Keratinocyte (primary cell): ENCODE data around the gene HMGB3. TPM values are rescaled to one million over a fixed set of nuclear protein-coding genes. Genes with fewer than 3 reads are reported as not detected.

ENCODE experiments used
- DNase-seq: peaks from one replicate; pipeline ENCODE4 v3.0.0-alpha.2; 2011; ENCODE audit warnings: low read depth, missing footprints, low spot score
- FAIRE-seq: peaks from 2 replicates; lab custom pipeline; 2011; peaks lifted over from hg19 to GRCh38; lab: Jason Lieb, UNC
- H2AFZ ChIP-seq: 2 replicates; pipeline ENCODE4 v1.6.0; 2012; ENCODE audit warnings: low read length, control low read depth, inconsistent platforms; ENCODE audit not compliant: control insufficient read depth
- H3K27ac ChIP-seq: 2 replicates; pipeline ENCODE4 v1.5.1; 2011; ENCODE audit warnings: low read length; ENCODE audit not compliant: control insufficient read depth, insufficient read depth
- H3K27me3 ChIP-seq: 3 replicates; pipeline ENCODE4 v1.6.0; 2011; ENCODE audit warnings: low read length; ENCODE audit not compliant: control insufficient read depth, insufficient read depth; ENCODE audit errors: extremely low read depth
- H3K36me3 ChIP-seq, 2 experiments: 2 replicates in 1 of 2; 3 replicates in 1 of 2; pipeline ENCODE4 v1.5.1; 2011; ENCODE audit warnings: low read length in 2 of 2, mild to moderate bottlenecking in 1 of 2; ENCODE audit not compliant: control insufficient read depth in 2 of 2, insufficient read depth in 2 of 2; ENCODE audit errors: extremely low read depth in 1 of 2
- H3K4me1 ChIP-seq: 3 replicates; pipeline ENCODE4 v1.5.1; 2011; ENCODE audit warnings: low read length; ENCODE audit not compliant: control insufficient read depth, insufficient read depth; ENCODE audit errors: extremely low read depth
- H3K4me2 ChIP-seq: 3 replicates; pipeline ENCODE4 v1.6.0; 2011; ENCODE audit warnings: low read depth, low read length; ENCODE audit not compliant: control insufficient read depth, insufficient read depth; ENCODE audit errors: extremely low read depth
- H3K4me3 ChIP-seq, 3 experiments: fragments of 200-600 bp in 1 of 3; sonication (generic) in 1 of 3; 2 replicates in 2 of 3; 3 replicates in 1 of 3; pipeline ENCODE4 v1.5.1; 2011 to 2016; ENCODE audit warnings: low read length in 3 of 3, mild to moderate bottlenecking in 3 of 3, control low read depth in 2 of 3, inconsistent platforms in 1 of 3, low read depth in 1 of 3, mixed read lengths in 1 of 3, mixed run types in 1 of 3, moderate library complexity in 1 of 3; ENCODE audit not compliant: control insufficient read depth in 2 of 3, insufficient read depth in 2 of 3; ENCODE audit errors: extremely low read depth in 1 of 3
- H3K79me2 ChIP-seq: 2 replicates; pipeline ENCODE4 v1.6.0; 2012; ENCODE audit warnings: low read length; ENCODE audit not compliant: control insufficient read depth, insufficient read depth
- H3K9ac ChIP-seq: 3 replicates; pipeline ENCODE4 v1.6.0; 2011; ENCODE audit warnings: low read length; ENCODE audit not compliant: control insufficient read depth, insufficient read depth; ENCODE audit errors: extremely low read depth
- H3K9me1 ChIP-seq: 3 replicates; pipeline ENCODE4 v1.6.0; 2011; ENCODE audit warnings: low read length; ENCODE audit not compliant: control insufficient read depth, insufficient read depth; ENCODE audit errors: extremely low read depth
- H3K9me3 ChIP-seq: 2 replicates; pipeline ENCODE4 v1.5.1; 2012; ENCODE audit warnings: low read depth, low read length; ENCODE audit not compliant: control insufficient read depth
- H4K20me1 ChIP-seq: 3 replicates; pipeline ENCODE4 v1.6.0; 2011; ENCODE audit warnings: low read length; ENCODE audit not compliant: control insufficient read depth, insufficient read depth; ENCODE audit errors: extremely low read depth
- EZH2 ChIP-seq: IDR thresholded peaks from one replicate; pipeline ENCODE4 v1.6.1; 2012; ENCODE audit warnings: inconsistent platforms, mild to moderate bottlenecking, low read length, moderate library complexity
- dilution Hi-C: fragments of 300-500 bp; cut with MboI; formaldehyde crosslinking; loops from one replicate; pipeline ENCODE4 v1.7.0; 2020; ENCODE audit warnings: low sequenced_read_pairs; ENCODE audit not compliant: extremely low pct_ligation_motif_present
- polyA plus RNA-seq, 5 experiments: library from polyadenylated mRNA; depleted of rRNA in 3 of 5; stranded (reverse) in 3 of 5; stranded (forward) in 1 of 5; unstranded in 1 of 5; fragments of >200 nt; gene quantifications; 1 replicate in 1 of 5; 2 replicates in 3 of 5; 3 replicates in 1 of 5; pipeline versions ENCODE4 v1.2.1 to v1.2.3, GENCODE V29; 2011 to 2012; ENCODE audit warnings: missing spikeins in 2 of 5, low read depth in 1 of 5, low replicate concordance in 1 of 5
- TF ChIP-seq, protein P1 (sequence below), 3 experiments: IDR thresholded peaks in 1 of 3; conservative IDR thresholded peaks in 1 of 3; optimal IDR thresholded peaks in 1 of 3; 2 replicates in 2 of 3; 3 replicates in 1 of 3; pipeline versions ENCODE3 to v1.5.1; 2011; ENCODE audit warnings: low read length in 3 of 3, mild to moderate bottlenecking in 3 of 3, moderate library complexity in 2 of 3, control low read depth in 1 of 3, inconsistent platforms in 1 of 3; ENCODE audit not compliant: insufficient read depth in 2 of 3; ENCODE audit errors: extremely low read depth in 1 of 3

The HMGB3 gene
- polyA plus RNA-seq, 1 donor (not counting 4 experiments of a cell fraction or from before 2014, with no cell fraction given) = 72.4 TPM

DNA sequence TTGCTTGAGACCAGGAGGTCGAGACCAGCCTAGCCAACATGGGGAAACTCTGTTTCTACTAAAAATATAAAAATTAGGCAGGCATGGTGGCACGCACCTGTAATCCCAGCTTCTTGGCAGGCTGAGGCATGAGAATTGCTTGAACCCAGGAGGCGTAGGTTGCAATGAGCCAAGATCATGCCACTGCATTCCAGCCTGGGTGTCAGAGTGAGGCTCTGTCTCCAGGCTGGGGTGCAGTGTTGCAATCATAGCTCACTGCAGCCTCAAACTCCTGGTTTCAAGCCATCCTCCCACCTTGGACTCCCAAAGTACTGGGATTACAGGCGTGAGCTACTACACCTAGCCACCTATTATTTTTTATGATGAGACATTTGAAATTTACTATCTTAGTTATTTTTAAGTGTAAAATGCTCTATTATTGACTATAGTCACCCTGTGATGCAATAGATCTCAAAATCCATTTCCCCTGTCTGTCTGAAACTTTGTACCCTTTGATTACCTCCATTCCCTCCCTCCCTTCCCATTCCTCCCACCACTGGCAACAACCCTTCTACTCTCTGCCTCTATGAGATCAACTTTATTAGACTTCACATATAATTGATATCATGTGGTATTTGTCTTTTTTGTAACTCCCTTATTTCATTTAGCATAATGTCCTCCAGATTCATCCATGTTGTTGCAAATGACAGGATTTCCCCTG lies 23.4 kb downstream of the HMGB3 start:
- Histone ChIP-seq H3K9me3 (no peaks in the 10 kb centered on the region), H3K4me2 (no peak overlapping the region), H3K9ac (no peak overlapping the region), H3K27ac (no peak overlapping the region), H2AFZ (no peak overlapping the region), H3K79me2 (no peaks in the 10 kb centered on the region), H3K36me3 (no peaks in the 10 kb centered on the region), H3K4me1 (no peaks in the 10 kb centered on the region), H3K4me3 (no peak overlapping the region), H4K20me1 (no peaks in the 10 kb centered on the region), H3K9me1 (no peaks in the 10 kb centered on the region), H3K27me3 (no peaks in the 10 kb centered on the region)
- DNase-seq = no peak
- FAIRE-seq = no peak
- no peak for TF ChIP-seq EZH2
- dilution Hi-C loops = no loop called here

DNA sequence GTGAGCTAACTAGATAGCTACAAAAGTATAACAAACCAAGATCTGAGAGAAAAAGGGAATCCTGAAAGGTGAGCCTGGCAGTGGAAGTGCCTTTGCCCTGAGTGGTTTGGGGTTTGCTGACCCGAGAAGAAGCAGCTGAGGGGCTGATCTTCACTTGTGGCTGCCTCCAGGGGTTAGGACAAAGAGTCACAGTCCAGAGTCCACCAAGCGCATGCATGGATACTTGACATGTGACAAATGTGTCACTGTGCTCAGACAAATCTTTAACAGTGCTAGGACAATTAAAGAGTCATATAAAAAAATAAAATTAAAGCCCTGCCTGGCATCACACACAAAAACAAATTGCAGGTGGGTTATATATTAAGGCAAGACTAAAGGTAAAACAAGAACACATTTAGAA lies 26.4 kb downstream of the HMGB3 start:
- FAIRE-seq = no peak
- H3K4me2 ChIP-seq = no peak overlapping the region
- no peaks in the 10 kb centered on the region for H3K79me2 ChIP-seq
- H3K27me3 ChIP-seq = no peaks in the 10 kb centered on the region
- H3K36me3 ChIP-seq = no peaks in the 10 kb centered on the region
- H3K27ac ChIP-seq = no peak overlapping the region
- dilution Hi-C loops = no loop called here
- no peak overlapping the region for H3K9ac ChIP-seq
- no peak for DNase-seq
- H2AFZ ChIP-seq = no peak overlapping the region
- H3K9me3 ChIP-seq = peaks cover 2% of the 10 kb centered on the region
- H4K20me1 ChIP-seq = no peaks in the 10 kb centered on the region
- no peak overlapping the region for H3K4me3 ChIP-seq
- TF ChIP-seq EZH2 = no peak
- TF ChIP-seq, protein P1, sequence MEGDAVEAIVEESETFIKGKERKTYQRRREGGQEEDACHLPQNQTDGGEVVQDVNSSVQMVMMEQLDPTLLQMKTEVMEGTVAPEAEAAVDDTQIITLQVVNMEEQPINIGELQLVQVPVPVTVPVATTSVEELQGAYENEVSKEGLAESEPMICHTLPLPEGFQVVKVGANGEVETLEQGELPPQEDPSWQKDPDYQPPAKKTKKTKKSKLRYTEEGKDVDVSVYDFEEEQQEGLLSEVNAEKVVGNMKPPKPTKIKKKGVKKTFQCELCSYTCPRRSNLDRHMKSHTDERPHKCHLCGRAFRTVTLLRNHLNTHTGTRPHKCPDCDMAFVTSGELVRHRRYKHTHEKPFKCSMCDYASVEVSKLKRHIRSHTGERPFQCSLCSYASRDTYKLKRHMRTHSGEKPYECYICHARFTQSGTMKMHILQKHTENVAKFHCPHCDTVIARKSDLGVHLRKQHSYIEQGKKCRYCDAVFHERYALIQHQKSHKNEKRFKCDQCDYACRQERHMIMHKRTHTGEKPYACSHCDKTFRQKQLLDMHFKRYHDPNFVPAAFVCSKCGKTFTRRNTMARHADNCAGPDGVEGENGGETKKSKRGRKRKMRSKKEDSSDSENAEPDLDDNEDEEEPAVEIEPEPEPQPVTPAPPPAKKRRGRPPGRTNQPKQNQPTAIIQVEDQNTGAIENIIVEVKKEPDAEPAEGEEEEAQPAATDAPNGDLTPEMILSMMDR (optimal IDR thresholded peaks at IDR 0.05 in 1 of 3, IDR thresholded peaks at IDR 0.05 in 1 of 3, conservative IDR thresholded peaks at IDR 0.05 in 1 of 3; ENCODE audit: extremely low read depth in 1 of 3, insufficient read depth in 2 of 3, low read length in 3 of 3) = no peak
- no peaks in the 10 kb centered on the region for H3K9me1 ChIP-seq
- H3K4me1 ChIP-seq = no peaks in the 10 kb centered on the region
